Measurements from ENCODE around the gene BTBD17.

Gene BTBD17

GRCh38 chr17:74359916-74360315, 1.8 kb downstream of the BTBD17 start:
- no peak for DNase-seq (ENCODE audit: low read depth, low spot score)

GRCh38 chr17:74358697-74359096, 3.0 kb downstream of the BTBD17 start:
- DNase-seq (ENCODE audit: low read depth, low spot score): no peak

GRCh38 chr17:74357466-74357809, 4.2 kb downstream of the BTBD17 start:
- DNase-seq (ENCODE audit: low read depth, low spot score): no peak

GRCh38 chr17:74356646-74357465, 4.8 kb downstream of the BTBD17 start:
- DNase-seq (ENCODE audit: low read depth, low spot score): no peak

DNA sequence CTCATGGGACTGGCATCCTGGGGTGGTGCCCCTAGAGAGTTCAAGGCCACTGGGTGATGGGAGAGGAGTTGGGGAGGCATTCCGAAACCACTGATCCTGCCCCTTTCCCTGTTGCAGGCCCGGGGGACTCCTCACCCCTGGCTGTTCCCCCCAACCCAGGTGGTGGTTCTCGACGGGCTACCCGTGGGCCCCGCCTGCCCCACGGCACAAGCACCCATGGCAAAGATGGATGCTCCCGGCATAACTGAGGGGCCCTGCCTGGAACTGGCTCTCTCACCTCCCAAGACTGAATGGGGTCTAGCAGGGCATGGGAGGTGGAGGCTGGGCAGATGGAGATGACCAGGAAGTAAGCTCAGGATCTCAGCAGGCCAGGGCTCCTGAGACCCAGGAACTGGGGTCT, 6.6 kb downstream of the BTBD17 start:
- DNase-seq (ENCODE audit: low read depth, low spot score): no peak

DNA sequence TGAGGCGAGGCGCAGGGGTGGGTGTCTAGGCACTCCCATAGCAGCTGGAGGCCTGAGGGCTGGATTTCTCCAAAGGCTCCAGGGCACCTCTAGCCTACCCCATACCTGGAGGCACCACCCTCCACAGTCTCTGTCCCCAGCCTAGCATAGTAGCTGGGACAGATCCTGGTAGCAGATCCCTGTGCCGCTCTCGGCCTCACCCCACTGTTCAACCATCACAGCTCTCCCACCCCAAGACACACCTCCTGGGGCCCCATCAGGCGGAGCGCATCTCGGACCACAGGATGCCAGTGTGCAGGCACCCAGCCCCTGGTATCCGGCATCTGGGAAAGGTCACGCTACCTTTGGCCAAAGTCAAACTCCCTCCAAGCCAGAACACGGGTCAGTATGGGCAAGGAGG, 7.1 kb downstream of the BTBD17 start:
- DNase-seq (ENCODE audit: low read depth, low spot score): no peak

GRCh38 chr17:74354123-74354522, 7.5 kb downstream of the BTBD17 start:
- no peak for DNase-seq (ENCODE audit: low read depth, low spot score)

DNA sequence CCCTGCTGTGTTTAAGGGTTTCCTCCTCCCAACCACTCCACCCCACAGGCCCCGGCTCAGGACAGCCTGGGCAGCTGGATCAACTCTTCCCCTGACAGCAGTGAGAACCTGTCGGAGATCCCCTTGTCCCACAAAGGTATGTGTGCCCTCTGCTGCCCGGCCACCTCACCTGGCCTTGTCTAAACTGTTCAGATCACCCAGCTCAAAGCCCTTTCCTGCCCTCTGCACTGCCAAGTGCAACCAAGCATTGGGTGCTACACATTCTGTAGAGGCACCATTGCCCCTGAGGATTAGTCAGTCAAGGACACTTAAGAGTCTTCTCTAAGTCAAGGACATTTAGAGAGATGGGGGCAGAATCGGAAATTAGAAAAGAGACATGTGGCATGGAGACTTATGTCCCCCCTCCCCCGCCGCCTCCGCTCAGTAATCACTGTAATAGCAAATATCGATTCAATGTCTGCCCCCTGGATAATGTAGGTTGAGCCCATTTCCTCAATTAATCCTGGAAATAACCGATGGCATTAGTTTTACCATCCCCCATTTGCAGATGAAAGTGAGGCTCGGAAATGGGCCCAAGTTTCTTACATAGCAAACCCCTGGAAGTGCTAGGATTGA, 8.1 kb downstream of the BTBD17 start:
- DNase-seq (ENCODE audit: low read depth, low spot score): no peak

DNA sequence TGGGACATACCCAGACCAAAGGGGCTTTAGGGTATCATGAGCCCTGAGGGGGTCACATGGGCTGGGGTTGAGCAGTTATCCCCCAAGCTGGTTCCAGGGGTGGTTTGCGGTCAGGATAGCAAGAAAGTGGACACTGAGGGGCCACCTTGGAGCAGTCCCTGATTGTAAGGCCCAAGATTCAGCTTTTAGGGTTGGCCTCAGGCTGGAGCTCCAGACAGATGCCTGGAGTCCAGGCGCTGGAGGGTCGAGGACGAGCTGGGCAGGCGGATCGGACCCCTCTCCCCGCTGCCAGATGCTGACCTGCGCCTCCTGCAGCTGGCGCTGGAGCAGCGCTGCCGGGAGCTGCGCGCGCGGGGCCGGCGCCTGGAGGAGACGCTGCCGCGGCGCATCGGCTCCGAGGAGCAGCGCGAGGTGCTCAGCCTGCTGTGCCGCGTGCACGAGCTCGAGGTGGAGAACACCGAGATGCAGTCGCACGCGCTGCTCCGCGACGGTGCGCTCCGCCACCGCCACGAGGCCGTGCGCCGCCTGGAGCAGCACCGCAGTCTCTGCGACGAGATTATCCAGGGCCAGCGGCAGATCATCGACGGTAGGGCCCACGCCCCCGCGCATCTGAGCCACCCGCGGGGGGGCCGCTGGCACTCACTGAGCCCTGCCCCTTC, 10.0 kb downstream of the BTBD17 start:
- no peak for DNase-seq (ENCODE audit: low read depth, low spot score)

DNA sequence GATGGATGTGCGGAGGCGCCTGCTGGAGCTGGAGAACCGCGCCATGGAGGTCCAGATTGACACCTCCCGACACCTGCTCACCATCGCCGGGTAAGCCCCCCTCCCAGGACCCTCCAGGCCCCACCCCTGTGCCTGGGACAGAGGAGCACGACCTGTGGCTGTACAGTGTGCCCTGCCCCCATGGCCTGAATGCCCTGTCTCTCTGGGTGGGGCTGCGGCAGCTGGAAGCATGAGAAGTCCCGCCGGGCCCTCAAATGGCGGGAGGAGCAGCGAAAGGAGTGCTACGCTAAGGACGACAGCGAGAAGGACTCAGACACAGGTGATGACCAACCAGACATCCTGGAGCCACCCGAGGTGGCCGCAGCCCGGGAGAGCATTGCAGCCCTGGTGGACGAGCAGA, 11.2 kb downstream of the BTBD17 start:
- DNase-seq (ENCODE audit: low read depth, low spot score): no peak

DNA sequence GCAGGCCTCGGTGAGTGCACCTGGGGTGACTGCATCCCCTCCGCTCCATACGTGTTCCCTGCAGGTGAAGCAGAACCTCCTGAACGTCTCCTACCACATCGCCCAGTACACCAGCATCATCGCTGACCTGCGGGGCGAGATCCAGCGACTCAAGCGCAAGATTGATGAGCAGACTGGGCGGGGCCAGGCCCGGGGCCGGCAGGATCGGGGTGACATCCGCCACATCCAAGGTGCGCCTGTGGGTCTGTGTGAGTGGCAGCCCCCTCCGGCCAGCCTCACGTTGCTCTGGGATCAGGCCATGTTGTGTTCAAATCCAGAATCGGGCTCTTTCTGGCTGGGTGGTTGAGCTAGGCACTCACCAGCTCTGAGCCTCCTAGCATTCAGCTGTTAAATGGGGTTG, 12.5 kb downstream of the BTBD17 start:
- DNase-seq (ENCODE audit: low read depth, low spot score): no peak

GRCh38 chr17:74347646-74348045, 14.0 kb downstream of the BTBD17 start:
- no peak for DNase-seq (ENCODE audit: low read depth, low spot score)

DNA sequence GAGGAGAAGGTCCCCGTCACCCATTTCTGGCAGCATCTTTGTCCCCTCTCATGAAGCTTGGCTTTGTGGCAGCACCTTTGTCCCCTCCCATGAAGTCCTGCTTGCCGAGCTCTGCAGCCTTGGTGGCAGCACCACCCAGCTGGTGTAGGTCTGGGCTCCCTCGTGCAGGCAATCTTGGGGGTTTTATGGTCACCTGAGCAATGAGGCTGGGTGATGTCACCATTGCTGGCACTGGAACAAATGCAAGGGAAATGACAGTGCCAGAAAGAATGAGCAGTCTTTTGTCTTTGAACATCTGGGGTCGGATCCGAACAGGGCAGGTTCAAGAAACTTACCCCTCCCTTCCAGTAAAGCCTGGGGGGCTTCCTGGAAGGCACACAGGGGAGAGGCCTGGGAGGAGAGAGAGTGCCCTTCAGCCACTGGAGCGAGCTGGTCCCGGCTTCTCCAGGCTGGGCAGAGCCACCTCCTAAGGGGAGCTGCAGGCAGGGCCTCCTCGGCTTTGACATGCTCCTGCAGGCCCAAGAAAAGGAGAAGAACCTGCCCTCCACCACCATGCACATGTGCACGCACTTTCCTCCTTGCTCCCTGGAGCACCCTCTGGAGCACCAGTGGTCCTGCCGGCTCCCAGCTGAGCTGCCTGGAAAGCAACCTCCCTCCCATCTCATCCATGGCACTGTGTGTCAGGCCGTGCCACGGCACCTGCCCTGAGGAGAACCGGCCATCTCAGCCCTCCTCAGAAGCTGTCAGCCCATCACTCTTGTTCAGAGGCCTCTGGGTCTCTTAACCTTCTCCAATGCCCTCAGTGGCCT, 16.0 kb downstream of the BTBD17 start:
- no peak for DNase-seq (ENCODE audit: low read depth, low spot score)

DNA sequence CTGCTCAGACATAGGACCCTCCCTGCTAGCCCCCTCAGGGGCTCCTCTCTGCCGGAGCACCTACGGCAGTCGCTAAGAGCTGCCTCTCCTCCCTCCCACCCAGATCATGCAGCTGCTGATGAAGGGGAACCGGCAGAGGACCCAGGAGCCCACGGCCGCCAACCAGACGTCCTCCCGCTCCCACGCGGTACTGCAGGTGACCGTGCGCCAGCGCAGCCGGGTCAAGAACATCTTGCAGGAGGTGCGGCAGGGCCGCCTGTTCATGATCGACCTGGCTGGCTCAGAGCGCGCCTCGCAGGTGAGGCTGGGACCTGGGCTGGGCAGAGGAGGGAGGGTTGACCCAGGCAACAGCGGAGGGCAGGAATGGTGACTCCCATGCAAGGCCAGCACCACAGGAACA, 17.0 kb downstream of the BTBD17 start:
- DNase-seq (ENCODE audit: low read depth, low spot score): no peak

GRCh38 chr17:74343526-74344284, 18.0 kb downstream of the BTBD17 start:
- no peak for DNase-seq (ENCODE audit: low read depth, low spot score)

DNA sequence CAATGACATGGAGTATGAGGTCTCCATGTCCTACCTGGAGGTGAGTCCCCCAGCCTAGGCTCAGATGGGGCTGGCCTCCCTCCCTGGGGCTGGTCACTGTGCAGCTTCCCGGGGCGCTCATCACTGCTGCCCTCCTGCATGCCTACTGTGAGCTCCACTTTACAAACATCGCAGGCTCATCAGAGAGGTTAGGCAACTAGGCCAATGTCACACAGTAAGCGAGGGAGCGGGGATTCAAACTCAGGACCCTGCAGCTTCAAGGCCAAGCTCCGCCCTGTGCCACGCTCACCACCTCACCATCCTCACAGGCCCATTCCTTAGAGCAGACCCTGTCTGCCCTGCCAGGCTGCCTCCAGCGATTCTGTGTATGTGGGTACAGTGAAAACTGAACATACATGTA, 18.5 kb downstream of the BTBD17 start:
- DNase-seq (ENCODE audit: low read depth, low spot score): no peak

DNA sequence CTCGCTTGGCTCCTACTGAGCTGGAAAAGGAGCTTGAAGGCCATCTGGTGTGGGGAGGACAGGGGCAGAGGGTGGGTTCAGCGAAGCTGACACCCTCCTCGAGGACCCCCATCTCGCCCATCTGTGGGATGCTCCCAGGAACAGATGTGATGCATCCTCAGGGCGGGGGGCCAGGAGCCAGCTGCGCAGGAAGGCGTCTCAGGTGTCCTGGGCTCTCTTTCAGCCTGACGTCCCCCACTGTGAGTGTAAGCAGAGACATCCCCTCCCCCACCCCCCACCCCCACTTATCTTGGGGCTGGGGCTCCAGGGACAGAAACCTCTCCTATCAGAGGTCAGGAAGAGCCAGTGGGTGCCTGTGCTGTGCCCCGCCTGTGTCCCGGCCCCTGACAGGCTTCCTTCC, 19.4 kb downstream of the BTBD17 start:
- no peak for DNase-seq (ENCODE audit: low read depth, low spot score)

- DNase-seq (ENCODE audit: low read depth, low spot score): no peak
Measured at GRCh38 chr17:74340470-74341023, 21.1 kb downstream of the BTBD17 start.

DNA sequence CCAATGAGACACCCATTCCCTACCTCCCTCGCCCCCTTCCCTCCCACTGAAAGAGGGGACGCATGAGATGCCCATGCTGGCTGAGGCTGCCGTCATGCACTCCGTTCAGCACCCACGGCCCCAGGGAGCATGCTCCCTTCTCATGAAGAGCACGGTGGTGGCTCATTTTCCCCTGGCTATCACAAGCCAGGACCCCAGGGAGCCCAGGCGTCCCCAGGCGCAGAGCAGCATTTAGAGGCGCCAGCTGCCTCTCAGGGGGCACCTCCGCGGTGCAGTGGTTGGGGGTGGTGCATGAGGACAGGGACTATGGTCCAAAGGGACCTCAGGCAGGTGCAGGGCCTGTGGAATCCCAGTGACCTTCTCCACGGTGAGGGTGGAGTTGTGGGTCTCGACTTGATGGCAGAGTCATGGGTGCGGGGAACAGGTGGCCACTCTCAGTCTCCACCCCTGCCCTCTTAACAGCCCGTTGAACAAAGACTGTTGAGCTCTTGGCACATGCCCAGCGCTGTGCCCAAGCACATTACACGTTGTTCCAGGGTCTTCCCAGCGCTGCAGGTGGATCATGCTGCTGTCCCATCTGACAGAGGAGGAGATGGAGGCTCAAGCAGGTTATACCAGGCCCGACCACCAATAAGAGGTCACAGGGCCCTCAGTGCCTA, 22.0 kb downstream of the BTBD17 start:
- DNase-seq (ENCODE audit: low read depth, low spot score): no peak

DNA sequence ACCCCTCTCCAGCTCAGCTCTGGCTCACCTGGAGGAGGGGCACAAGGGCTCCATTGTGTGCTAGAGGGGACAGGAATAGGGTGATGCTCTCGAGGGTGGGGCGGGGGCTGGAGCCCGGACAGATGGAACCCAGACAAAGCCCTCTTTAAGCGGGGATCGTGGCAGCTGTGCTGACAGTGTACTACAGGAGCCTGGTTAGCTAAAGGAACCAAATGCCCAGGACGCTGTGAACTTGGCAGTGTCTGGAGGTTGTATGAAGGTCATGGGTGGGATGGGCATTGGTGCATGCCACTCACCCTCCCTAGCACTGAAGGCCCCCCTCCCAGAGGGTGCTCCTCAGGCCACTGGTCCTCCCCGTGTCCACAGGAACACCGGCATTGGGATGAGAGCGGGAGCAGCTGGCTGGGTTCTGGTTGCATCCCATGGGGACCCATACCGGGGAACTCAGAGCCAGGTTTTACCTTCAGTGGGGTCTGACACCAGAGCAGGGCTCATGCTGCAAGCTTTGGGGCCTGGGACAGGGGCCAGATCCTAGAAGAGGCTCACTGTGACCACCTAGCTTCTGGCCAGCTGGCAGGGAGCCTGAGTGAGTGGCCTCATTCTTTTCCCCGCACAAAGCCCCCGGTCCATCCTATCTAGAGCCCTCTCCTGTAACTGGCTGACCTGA, 23.7 kb downstream of the BTBD17 start:
- DNase-seq (ENCODE audit: low read depth, low spot score): no peak
